SKM-1 treated with dmso at 0.1 percent for 144 hours (cell line): ENCODE data around the gene TRIP13.
"Not testable (repeated sequence)": the region's sequence is repeated elsewhere in the genome, so short reads cannot be mapped to it uniquely, and the experiment has no call there.

ENCODE experiments used
- DNase-seq: peaks from one replicate; lab custom pipeline; 2025; ENCODE audit not compliant: unreplicated experiment; lab: John Stamatoyannopoulos, UW

TRIP13 gene

DNA sequence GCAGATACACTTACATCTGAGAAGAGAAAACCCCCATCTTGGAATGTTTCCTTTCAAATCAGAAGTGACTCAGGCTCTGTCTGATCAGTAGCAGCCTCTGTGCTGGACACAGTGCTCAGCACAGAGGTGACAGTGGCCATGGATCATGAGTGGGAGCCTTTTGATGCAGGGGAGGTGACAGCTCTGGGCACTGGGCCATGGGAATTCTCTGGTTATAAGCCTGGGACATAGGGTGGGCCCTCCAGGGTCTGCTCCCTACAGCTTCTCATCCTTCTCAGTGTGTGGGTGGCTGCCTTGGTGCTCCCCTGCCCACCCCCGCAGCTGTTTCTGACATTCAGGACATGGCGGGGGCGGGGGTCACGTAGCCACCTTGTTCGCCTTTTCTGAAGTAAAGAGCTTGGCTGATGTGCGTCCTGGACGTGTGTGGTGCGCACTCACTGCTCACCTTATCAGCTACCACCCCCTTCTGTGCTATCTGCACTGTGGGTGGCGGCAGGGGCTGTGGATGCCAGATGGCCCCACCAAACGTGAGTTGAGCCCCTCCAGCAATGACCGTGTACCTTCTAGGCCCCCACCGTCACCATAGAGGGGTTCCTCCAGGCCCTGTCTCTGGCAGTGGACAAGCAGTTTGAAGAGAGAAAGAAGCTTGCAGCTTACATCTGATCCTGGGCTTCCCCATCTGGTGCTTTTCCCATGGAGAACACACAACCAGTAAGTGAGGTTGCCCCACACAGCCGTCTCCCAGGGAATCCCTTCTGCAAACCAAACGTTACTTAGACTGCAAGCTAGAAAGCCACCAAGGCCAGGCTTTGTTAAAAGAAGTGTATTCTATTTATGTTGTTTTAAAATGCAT, 24.0 kb downstream of the TRIP13 start:
- no peak for DNase-seq

DNA sequence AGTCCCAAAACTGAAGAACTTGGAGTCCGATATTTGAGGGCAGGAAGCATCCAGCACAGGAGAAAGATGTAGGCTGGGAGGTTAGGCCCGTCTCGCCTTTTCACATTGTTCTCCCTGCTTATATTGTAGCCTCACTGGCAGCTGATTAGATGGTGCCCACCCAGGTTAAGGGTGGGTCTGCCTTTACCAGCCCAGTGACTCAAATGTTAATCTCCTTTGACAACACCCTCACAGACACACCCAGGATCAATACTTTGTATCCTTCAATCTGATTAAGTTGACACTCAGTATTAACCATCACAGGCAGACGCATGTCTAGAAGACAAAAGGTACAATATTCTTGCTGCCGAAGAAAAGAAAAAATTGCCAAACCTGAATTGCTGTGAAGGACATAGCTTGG, 26.0 kb downstream of the TRIP13 start:
- not testable (repeated sequence) for DNase-seq

DNA sequence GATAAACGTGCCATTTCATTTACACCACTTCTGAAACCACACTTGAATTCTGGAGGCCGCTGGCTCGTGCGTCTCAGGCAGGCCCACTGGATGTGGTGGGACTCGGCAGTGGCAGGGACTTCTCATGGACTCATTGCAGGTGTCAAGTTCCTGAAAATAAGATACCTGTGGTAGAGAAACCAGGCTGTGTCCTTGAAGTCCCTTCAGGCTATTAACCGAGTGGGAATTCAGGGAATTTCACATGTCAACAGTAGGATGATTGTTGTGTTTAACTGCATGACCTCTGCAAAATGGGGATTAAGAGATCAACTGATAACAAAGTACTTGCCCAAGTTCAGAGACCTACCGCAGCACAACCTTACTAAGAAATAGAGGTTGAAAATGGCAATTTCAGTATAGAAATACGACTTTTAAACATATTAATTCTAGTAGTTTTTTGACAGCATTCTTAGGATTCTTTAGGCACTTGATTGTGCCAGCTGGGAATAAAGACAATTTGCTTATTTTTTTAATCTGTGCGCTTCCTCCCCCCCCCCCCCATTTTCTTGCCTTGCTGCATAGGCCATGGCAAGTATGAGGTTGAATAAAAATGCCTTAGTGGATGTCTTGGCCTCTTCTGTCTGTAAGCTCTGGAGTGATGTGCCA, 26.8 kb downstream of the TRIP13 start:
- no peak for DNase-seq

DNA sequence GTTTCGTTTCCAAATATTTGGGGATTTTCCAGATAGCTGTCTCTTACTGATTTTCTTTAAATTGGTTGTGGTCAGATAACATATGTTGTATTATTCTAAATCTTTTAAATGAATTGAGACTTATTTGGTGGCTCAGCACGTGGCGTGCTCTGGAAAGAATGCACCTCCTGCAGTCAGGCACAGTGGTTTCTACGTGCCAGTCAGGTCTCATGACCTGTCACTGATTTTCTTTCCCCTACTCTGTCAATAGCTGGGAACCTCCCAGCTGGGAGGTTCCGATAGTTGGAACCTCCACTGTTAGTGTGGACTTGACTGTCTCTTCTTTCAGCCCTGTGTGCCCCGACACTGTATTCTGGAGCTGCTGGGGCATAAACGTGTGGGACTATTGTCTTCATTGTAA, 27.6 kb downstream of the TRIP13 start:
- no peak for DNase-seq

DNA sequence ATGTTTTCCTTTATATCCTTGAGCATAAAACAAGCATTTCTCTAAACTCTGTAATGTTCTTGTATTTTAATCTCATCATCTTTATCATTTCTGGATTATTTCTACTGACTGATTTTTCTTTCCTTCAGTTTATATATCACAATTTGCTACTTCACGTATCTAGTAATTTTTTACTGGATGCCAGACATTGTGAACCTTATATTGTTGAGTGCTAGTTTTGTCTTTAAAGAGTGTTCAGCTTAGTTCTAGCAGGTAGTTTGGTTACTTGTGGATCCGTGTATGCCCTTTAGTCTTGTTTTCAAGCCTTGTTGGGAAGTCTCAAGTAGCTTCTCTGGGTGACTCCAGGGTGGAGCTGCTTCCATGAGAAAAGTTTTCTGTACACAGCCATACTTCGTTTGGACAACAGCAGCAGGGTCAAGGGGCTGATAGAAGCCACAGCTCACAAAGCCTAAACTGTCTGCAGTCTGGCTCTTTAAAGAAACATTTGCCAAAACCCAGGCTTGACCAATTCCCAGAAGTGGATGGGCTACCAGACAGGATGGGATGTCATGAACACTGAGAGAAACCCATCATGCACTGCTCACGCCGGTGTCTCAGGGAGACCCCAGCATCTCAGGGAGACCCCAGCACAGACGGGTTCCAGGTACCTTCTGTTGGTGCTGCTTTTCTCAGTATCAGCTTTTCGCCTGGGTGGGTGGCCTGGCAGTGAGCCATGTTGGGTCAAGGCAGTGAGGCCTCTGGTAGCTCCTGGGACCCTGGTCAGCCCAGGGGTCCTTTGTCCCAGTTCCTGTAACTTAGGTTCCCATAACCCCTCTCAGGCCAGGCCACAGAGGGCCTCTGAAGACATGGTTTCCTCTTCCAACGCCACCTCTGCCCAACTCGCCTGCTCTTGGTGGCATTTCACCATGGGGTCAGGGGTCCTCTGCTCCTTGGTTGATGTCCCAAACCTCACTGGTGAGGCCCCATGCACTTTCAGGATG, 29.1 kb downstream of the TRIP13 start:
- DNase-seq, result no peak

DNA sequence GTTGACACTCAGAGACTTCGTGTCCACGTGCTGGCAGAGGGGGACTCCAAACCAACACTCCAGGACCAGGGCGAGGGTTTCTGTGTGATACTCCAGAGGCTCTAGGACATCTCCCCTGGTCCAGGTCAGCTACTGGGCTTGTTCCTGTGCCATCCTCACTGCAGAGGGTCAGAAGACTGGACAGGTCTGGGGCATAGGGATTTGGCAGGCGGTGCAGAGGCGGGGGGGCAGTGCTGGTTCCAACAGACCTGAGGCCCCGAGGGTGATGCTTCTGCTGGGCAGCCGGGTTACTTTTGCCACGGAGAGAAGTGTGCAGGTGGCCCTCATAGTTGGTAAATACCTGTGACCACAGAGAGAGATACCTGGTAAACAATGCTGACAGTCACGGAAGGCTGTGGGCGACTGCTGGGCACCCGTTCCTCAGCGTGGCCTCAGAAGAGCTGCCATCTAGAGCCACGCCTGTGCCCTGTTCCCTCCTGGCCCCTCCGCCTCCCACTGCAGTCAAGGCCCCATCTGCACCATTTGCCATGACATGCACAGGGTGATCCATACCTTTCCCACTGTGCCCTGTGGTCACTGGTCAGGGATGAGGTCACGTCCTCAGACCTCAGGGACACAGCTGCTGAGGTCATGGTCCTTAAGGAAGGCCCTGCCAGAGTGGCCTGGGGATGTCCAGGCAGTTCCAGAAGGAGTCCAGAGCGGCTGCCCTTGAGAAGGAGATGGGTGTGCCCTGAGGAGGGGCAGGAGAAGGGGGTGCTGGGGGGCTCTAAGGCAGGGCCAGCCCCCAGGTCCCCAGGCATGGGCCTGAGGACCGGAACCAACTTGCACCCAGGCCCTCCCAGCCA, 30.0 kb downstream of the TRIP13 start:
- DNase-seq, result no peak

DNA sequence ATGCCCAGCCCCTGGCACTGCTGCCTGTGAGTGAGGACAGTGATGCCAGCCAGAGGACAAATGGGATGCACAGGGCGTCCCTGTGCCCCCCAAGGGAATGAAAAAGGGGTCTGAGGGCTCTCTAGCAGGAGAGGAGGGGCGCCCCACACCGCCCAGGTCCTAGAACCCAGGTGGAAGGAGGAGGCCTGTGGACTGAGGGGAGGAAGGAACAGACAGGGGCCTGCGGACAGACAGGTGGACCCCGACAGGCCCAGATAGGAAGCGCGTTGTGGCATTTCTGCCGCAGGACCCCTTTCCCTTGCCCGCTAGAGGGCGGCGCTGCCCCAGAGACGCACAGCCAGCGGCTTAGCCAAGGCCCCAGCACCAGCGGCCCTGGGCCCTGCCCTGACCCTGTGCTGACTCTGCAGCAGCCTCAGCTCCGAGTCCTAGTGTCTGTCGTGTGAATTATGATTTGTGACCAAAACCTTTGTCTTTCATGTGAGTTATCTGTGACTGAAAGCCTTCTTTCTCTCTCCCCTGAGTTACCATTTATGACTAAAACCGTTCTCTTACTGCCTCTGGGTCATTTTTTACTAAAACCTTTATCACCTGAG, 30.7 kb downstream of the TRIP13 start:
- peak; percentile 48 for DNase-seq

DNA sequence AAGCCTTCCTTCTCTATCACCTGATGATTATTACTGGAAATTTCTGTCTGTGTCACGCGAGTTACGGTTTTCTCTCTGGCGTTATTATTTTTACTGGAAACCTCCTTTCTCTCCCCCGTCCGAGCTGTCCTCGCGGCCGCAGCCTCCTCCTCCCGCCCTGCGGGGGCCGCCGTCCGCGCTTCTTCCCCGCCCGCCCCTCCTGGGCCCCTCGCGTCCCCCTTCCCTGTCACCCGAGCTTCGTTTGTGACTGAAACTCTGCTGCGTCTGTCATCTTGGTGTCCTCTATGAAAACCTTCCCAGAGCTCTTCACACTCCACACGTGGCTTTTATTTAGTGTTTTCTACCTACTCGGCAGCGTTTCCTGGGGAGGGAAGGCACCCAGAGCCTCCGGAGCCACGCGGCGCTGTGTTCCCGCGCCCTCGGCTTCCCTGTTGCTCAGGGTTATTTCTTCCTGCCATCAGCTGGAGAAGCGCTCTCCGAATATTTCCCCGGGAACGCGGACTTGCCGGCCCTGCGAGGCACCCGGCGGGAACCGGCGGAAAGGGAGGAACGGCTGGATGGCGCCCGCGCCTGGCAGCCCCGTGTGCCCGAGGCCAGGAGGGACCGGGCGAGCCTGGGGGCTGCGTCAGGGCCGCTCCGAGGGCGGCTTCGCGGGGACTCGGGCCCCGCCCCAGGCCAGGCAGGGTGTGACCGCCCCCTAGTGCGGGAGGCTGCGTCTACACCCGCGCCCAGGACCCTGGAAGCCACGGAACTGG, 33.9 kb downstream of the TRIP13 start:
- no peak for DNase-seq

DNA sequence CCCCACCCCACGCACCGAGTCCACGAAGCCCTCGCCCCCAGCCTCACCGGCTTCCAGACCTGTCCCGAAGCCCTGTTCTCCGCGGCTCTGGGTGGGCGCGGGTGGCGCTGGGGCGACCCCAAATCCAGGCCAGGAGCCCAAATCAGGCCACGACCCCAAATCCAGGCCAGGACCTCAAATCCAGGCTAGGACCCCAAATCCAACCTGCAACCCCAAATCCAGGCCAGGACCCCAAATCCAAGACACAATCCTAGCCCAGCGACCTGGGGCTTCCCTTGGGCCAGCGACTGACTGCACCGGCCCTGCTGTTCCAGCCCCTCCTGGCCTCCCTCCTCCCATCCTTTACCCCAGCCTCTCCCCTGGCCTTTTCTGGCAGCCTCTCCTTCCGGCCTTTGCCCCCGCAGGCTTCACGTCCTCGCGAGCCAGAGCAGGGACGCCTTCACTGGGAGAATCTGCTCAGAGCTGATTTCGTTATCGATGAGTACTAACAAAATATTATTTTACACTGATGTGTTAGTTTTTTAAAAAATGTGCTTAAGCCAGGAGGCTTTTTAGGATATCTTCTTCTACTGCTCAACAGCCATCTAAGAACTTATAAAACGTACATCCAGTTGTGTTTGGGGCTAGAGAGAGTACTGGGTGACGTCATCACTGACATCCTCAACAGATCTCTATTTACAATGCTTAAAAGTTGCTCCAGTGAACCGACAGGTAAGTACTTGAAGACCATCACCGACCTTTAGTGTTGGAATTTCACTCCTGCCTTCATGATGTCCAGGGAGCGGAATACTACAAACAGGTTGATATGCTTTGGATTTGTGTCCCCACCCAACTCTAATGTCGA, 34.7 kb downstream of the TRIP13 start:
- DNase-seq, result no peak

DNA sequence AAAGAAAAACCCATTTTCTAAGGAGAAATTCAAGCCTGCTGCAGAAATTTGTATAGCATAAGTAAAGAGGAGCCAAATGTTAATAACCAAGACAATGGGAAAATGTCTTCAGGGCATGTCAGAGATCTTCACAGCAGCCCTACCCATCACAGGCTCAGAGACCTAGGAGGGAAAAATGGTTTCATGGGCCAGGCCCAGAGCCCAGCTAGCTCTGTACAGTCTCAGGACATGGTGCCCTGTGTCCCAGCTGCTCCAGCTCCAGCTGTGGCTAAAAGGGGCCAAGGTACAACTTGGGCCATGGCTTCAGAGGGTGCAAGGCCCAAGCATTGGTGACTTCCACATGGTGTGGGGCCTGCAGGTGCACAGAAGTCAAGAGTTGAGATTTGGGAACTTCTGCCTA, 36.5 kb downstream of the TRIP13 start:
- not testable (repeated sequence) for DNase-seq

DNA sequence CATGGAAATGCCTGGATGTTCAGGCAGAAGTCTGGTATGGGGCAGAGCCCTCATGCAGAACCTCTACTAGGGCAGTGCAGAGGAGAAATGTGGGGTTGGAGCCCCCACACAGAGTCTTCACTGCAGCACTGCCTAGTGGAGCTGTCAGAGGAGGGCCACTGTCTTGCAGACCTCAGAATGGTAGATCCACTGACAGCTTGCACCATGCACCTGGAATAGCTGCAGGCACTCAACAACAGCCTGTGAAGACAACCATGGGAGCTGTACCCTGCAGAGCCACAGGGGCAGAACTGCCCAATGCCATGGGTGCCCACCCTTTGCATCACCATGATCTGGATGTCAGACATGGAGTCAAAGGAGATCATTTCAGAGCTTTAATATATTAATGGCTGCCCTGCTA, 36.9 kb downstream of the TRIP13 start:
- DNase-seq, result no peak

DNA sequence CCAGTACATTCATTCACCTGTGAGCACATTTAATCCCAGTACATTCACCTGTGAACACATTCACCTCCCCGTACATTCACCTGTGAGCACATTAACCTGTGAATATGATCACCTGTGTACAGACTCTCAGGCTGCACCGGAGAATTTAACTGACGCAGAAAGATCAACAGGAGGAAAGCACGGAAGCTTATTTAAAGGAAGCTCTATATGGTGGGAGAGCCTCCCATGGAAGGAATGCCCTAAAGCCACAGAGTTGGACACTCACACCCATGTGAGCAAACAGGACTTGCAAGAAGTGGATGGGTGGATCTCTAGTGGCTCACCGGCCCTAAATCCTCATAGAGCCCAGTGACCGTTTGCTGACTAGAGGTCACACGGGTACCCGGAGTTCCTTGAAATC, 38.2 kb downstream of the TRIP13 start:
- DNase-seq, result no peak

DNA sequence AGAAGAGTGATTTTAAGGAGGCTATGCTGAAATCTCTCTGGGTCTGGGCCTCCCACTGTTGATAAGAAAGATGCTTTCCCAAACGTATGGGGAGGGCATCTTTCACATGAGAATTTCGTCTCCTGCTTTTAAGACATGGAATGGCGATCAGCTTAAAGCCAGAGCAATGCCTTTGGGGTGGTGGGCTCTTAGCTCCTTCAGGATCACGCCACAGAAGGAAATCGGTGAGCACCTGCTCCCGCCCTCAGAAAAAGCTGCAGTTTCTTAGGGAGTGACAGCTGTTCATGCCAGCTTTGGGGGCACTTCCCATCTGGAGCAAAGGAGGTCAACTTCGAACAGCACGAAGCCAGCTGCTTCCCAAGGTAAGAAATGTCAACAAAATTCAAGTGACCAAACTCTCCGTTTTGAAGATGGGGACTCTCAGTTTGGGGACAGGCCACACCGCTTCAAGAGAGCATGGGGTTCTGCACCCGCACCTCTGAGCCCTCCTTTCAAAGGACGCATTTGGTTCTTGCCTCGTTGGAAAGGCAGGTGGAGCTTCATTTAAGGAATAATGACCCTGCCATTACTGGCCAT, 39.0 kb downstream of the TRIP13 start:
- DNase-seq, result no peak

DNA sequence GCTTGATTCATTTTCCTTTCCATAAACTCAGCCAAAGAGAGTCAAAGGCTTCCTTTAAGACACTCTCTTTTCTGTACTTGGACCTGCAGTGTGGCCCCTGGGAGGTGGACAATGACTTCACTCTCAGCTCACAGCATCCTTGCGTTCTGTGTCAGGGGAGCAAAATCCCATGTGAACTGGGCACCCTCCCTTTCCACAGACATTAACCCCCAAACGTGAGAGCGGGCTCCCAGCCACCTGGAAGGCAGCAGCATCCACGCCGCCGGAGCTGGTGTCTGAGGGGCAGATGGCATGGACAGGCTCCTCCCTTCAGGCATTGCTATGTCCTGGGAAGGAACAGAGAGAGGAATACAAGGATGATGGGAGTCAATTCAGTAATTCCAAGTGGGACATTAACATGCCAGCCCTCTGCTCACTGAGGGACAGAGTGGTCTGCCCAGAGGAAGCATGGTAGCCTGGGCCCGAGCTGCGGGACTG, 39.5 kb downstream of the TRIP13 start:
- DNase-seq, result no peak

DNA sequence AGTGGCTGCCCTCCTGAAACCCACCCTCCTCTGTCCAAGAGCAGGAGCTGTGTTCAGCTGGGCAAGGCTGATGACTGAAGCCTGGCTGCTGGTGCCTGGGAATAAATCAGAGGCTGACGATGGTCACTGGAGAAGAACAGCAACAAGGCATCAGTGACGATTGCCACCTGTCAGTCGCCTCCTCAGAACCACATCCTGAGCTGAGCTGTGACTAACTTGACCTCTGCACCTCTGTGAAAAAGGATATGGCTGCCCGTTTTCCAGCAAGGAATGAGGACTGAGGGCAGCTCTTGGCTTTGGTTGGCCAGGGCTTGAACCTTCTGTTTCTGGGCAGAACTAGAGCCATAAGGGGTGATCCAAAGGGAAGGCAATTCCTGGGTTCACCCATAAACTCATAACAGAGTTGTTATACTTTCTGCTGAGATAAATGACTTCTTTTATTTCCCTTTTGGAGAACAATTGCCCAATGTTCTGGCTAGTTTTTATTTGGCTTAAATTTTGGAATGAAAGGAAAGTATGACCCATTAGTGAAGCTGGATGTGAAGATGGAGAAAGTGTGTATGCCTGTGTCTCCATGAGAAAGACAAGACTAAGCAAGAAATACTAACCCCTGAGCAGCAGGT, 40.1 kb downstream of the TRIP13 start:
- DNase-seq, result no peak

DNA sequence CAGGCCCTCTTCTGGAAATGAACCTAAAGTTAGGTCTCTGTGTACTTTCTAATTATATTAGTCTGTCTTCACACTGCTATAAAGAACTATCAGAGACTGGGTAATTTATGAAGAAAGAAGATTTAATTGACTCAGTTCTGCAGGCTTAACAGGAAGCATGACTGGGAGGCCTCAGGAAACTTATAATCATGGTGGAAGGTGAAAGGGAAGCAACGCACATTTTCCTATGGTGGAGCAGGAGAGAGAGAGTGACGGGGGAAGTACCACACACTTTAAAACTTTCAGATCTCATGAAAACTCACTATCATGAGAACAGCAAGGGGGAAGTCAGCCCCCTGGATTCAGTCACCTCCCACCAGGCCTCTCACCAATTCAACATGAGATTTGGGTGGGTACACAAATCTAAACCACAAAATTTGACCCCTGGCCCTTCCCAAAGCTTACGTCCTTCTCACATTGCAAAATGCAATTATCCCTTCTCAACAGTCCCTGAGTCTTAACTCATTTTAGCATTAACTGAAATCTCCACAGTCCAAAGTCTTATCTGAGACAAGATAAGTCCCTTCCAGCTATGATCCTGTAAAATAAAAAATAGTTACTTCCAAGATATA, 40.7 kb downstream of the TRIP13 start:
- DNase-seq, result no peak

DNA sequence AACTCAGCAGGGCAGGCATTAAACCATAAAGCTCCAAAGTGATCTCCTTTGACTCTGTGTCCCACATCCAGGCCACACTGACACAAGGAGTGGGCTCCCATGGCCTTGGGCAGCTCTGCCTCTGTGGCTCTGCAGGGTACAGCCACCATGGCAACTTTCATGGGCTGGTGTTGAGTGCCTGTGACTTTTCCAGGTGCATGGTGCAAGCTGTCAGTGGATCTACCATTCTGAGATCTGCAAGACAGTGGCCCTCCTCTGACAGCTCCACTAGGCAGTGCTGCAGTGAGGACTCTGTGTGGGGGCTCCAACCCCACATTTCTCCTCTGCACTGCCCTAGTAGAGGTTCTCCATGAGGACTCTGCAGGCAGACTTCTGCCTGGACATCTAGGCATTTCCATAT, 41.3 kb downstream of the TRIP13 start:
- DNase-seq, result not testable (repeated sequence)
